HepG2 (cell line): ENCODE results near the gene CYP17A1. TPM values are rescaled to one million over a fixed set of nuclear protein-coding genes. Genes with fewer than 3 reads are reported as not detected.

Experiments used
- AKAP8 ChIP-seq: sonication (generic); formaldehyde crosslinking; IDR thresholded peaks from 2 replicates; pipeline ENCODE4 v1.5.1; 2020; ENCODE audit warnings: mild to moderate bottlenecking, missing genetic modification reagents
- ATM ChIP-seq: fragments of 450-650 bp; IDR thresholded peaks from 2 replicates; pipeline ENCODE4 v1.7.1; 2017; ENCODE audit warnings: mild to moderate bottlenecking, borderline replicate concordance
- BHLHE40 ChIP-seq: IDR thresholded peaks from 2 replicates; pipeline ENCODE4 v1.6.1; 2011; ENCODE audit warnings: low read length, improper control_type of control experiment
- BORCS8-MEF2B ChIP-seq: sonication (generic); formaldehyde crosslinking; IDR thresholded peaks from 2 replicates; pipeline ENCODE4 v1.8.0; 2022; ENCODE audit warnings: mild to moderate bottlenecking, missing genetic modification reagents
- EHMT2 ChIP-seq: fragments of 200-600 bp; sonication (generic); IDR thresholded peaks from 2 replicates; pipeline ENCODE4 v1.7.0; 2017; ENCODE audit warnings: antibody characterized with exemption, low read depth, low read length, borderline replicate concordance
- ELF3 ChIP-seq: IDR thresholded peaks from 2 replicates; pipeline ENCODE4 v1.6.1; 2016; ENCODE audit warnings: missing genetic modification reagents, missing compliant biosample characterization
- FOXK2 ChIP-seq: fragments of 450-650 bp; IDR thresholded peaks from 2 replicates; pipeline ENCODE4 v1.6.1; 2016
- FOXP4 ChIP-seq: sonication (generic); formaldehyde crosslinking; IDR thresholded peaks from 2 replicates; pipeline ENCODE4 v1.4.0; 2020; ENCODE audit warnings: missing genetic modification reagents
- HHEX ChIP-seq: IDR thresholded peaks from 2 replicates; pipeline ENCODE4 v1.6.1; 2016; ENCODE audit warnings: control low read depth
- RARG ChIP-seq: sonication (generic); formaldehyde crosslinking; IDR thresholded peaks from 2 replicates; pipeline ENCODE4 v1.4.0; 2020; ENCODE audit warnings: low read depth, mild to moderate bottlenecking, missing genetic modification reagents
- RBM22 ChIP-seq: fragments of 200-400 bp; formaldehyde crosslinking; optimal IDR thresholded peaks from 2 replicates; pipeline ENCODE3; 2017; ENCODE audit warnings: mild to moderate bottlenecking, low read length, moderate library complexity
- TCF7 ChIP-seq: sonication (generic); IDR thresholded peaks from 2 replicates; pipeline ENCODE4 v1.6.1; 2016; ENCODE audit warnings: antibody characterized with exemption, low read depth
- TCF7L2 ChIP-seq: IDR thresholded peaks from 2 replicates; pipeline ENCODE4 v1.6.1; 2011; ENCODE audit warnings: mild to moderate bottlenecking, low read depth, low read length, moderate library complexity
- THAP11 ChIP-seq: IDR thresholded peaks from 2 replicates; pipeline ENCODE4 v1.6.1; 2016; ENCODE audit warnings: missing biosample characterization, missing genetic modification reagents
- YEATS4 ChIP-seq: sonication (generic); formaldehyde crosslinking; IDR thresholded peaks from 2 replicates; pipeline ENCODE4 v1.4.0; 2020; ENCODE audit warnings: missing genetic modification reagents, borderline replicate concordance
- ZBTB26 ChIP-seq: IDR thresholded peaks from 2 replicates; pipeline ENCODE4 v1.6.1; 2016; ENCODE audit warnings: missing compliant biosample characterization, missing genetic modification reagents, borderline replicate concordance
- ZBTB33 ChIP-seq: sonication (generic); formaldehyde crosslinking; IDR thresholded peaks from 2 replicates; pipeline ENCODE4 v1.4.0; 2020; ENCODE audit warnings: missing genetic modification reagents
- ZGPAT ChIP-seq: IDR thresholded peaks from 2 replicates; pipeline ENCODE4 v1.6.1; 2016; ENCODE audit warnings: mild to moderate bottlenecking
- ZNF224 ChIP-seq: sonication (generic); formaldehyde crosslinking; IDR thresholded peaks from 2 replicates; pipeline ENCODE4 v1.5.0; 2020; ENCODE audit warnings: mild to moderate bottlenecking, missing genetic modification reagents
- ZNF460 ChIP-seq: sonication (generic); formaldehyde crosslinking; IDR thresholded peaks from 2 replicates; pipeline ENCODE4 v1.5.1; 2020; ENCODE audit warnings: missing genetic modification reagents, mild to moderate bottlenecking, borderline replicate concordance
- ZNF564 ChIP-seq: sonication (generic); formaldehyde crosslinking; IDR thresholded peaks from 2 replicates; pipeline ENCODE4 v1.8.1; 2023; ENCODE audit warnings: mild to moderate bottlenecking, missing genetic modification reagents
- ZNF619 ChIP-seq: sonication (generic); formaldehyde crosslinking; IDR thresholded peaks from 2 replicates; pipeline ENCODE4 v1.4.0; 2020; ENCODE audit warnings: mild to moderate bottlenecking, missing genetic modification reagents
- ZNF792 ChIP-seq: IDR thresholded peaks from 2 replicates; pipeline ENCODE4 v1.6.1; 2016
- ZSCAN25 ChIP-seq: sonication (generic); formaldehyde crosslinking; IDR thresholded peaks from 2 replicates; pipeline ENCODE4 v1.8.0; 2022; ENCODE audit warnings: mild to moderate bottlenecking, missing genetic modification reagents
- polyA plus RNA-seq, 8 experiments: library from polyadenylated mRNA; depleted of rRNA in 3 of 8; stranded (reverse) in 7 of 8; unstranded in 1 of 8; fragments of >200 nt; fragmentation: Illumina TruSeq in 4 of 8; extraction: Trizol in 4 of 8; gene quantifications; 2 replicates each; pipeline versions ENCODE4 v1.2.1 to v1.2.3, GENCODE V29; 2011 to 2016; ENCODE audit warnings: low read depth in 4 of 8, missing spikeins in 1 of 8, mixed read lengths in 1 of 8; ENCODE audit not compliant: insufficient read depth in 1 of 8
- total RNA-seq, 5 experiments: library from RNA; depleted of rRNA; stranded (reverse); fragments of >200 nt; fragmentation: Illumina TruSeq; extraction: Trizol; gene quantifications; 2 replicates each; pipeline ENCODE4 v1.2.3, GENCODE V29; 2016; ENCODE audit warnings: low read depth in 1 of 5

The CYP17A1 gene
- total and polyA plus RNA-seq, 2 of the 13 experiments (the other 11 are each of a cell fraction or from before 2014, with no cell fraction given): 0.13 to 1.1 TPM

- TF ChIP-seq ELF3 (CRISPR knock-in tag) (peak; percentile 92), FOXP4 (CRISPR knock-in tag) (peak; percentile 70), TCF7 (no peak), THAP11 (CRISPR knock-in tag) (peak; percentile 91), BORCS8-MEF2B (CRISPR knock-in tag) (peak; percentile 70; the same call in 1 of the 2 replicates), ZNF619 (no peak), ATM (peak; percentile 89; the same call in 1 of the 2 replicates), ZNF460 (CRISPR knock-in tag) (no peak; the same call in 1 of the 2 replicates), TCF7L2 (no peak), ZSCAN25 (CRISPR knock-in tag) (0 out of 2 replicates have a peak, but pooled peaks have one; percentile 75), HHEX (peak; percentile 57), ZNF564 (CRISPR knock-in tag) (peak; percentile 60), FOXK2 (peak; percentile 73; the same call in 1 of the 2 replicates), BHLHE40 (peak; percentile 90), ZNF792 (CRISPR knock-in tag) (peak; percentile 65; the same call in 1 of the 2 replicates), YEATS4 (CRISPR knock-in tag) (peak; percentile 75), RBM22 (no peak), ZNF224 (CRISPR knock-in tag) (0 out of 2 replicates have a peak, but pooled peaks have one; percentile 38), AKAP8 (CRISPR knock-in tag) (no peak), EHMT2 (0 out of 2 replicates have a peak, but pooled peaks have one; percentile 24), ZBTB26 (peak; percentile 69; the same call in 1 of the 2 replicates), RARG (CRISPR knock-in tag) (no peak), ZBTB33 (CRISPR knock-in tag) (peak; percentile 64), ZGPAT (CRISPR knock-in tag) (peak; percentile 93)
Observed at GRCh38 chr10:102850025-102850518, 12.9 kb upstream of the CYP17A1 start (continued).
